GM23338 (cell line): Measurements from ENCODE around the gene CHCHD6. TPM values are rescaled to one million over a fixed set of nuclear protein-coding genes. Genes with fewer than 3 reads are reported as not detected.

ENCODE experiments used
- ATAC-seq: fragments of 200-7000 bp; cut with Tn5 transposase; 3 replicates; pipeline ENCODE4 v1.9.1; 2020
- DNase-seq: peaks from one replicate; pipeline ENCODE4 v3.0.0-alpha.2; 2015; ENCODE audit warnings: low spot score
- H2AFZ ChIP-seq: fragments of 200-600 bp; sonication (generic); 2 replicates; pipeline ENCODE4 v1.8.0; 2016; ENCODE audit warnings: antibody characterized with exemption, mild to moderate bottlenecking, moderate library complexity
- H3F3A ChIP-seq: fragments of 200-600 bp; sonication (generic); replicated peaks from 2 replicates; pipeline ENCODE4 v1.8.0; 2017; ENCODE audit warnings: antibody characterized with exemption, mixed run types, low read depth
- H3K27ac ChIP-seq: fragments of 200-600 bp; sonication (generic); 2 replicates; pipeline ENCODE4 v1.6.1; 2016; ENCODE audit warnings: low read depth
- H3K27me3 ChIP-seq: fragments of 200-600 bp; sonication (generic); 2 replicates; pipeline ENCODE4 v1.8.0; 2016; ENCODE audit warnings: mild to moderate bottlenecking, mixed run types, moderate library complexity; ENCODE audit not compliant: insufficient read depth
- H3K36me3 ChIP-seq: fragments of 200-600 bp; sonication (generic); 2 replicates; pipeline ENCODE4 v1.8.0; 2016; ENCODE audit warnings: mild to moderate bottlenecking; ENCODE audit not compliant: insufficient read depth
- H3K4me1 ChIP-seq: fragments of 200-600 bp; sonication (generic); 2 replicates; pipeline ENCODE4 v1.8.0; 2016; ENCODE audit warnings: mild to moderate bottlenecking, moderate library complexity; ENCODE audit not compliant: insufficient read depth
- H3K4me2 ChIP-seq: fragments of 200-600 bp; sonication (generic); 2 replicates; pipeline ENCODE4 v1.7.1; 2017; ENCODE audit warnings: mixed run types
- H3K4me3 ChIP-seq: fragments of 200-600 bp; sonication (generic); 2 replicates; pipeline ENCODE4 v1.6.1; 2016; ENCODE audit warnings: mixed run types
- H3K79me2 ChIP-seq: fragments of 200-600 bp; sonication (generic); replicated peaks from 2 replicates; pipeline ENCODE4 v1.8.0; 2017; ENCODE audit warnings: mild to moderate bottlenecking; ENCODE audit not compliant: insufficient read depth
- H3K9me2 ChIP-seq: fragments of 200-600 bp; sonication (generic); 2 replicates; pipeline ENCODE4 v1.8.0; 2017; ENCODE audit not compliant: insufficient read depth
- H4K20me1 ChIP-seq: fragments of 200-600 bp; sonication (generic); replicated peaks from 2 replicates; pipeline ENCODE4 v1.8.0; 2017; ENCODE audit warnings: mild to moderate bottlenecking; ENCODE audit not compliant: insufficient read depth
- H3K27ac Mint-ChIP-seq: 2 replicates; pipeline ENCODE4 v1.8.0; 2020; ENCODE audit warnings: inconsistent platforms, mild to moderate bottlenecking, moderate library complexity, mixed read lengths
- H3K27me3 Mint-ChIP-seq: 3 replicates; pipeline ENCODE4 v1.8.0; 2022; ENCODE audit warnings: low read depth, mild to moderate bottlenecking, moderate library complexity, mixed read lengths, inconsistent platforms; ENCODE audit not compliant: insufficient read depth, poor library complexity
- H3K36me3 Mint-ChIP-seq: 3 replicates; pipeline ENCODE4 v1.8.0; 2021; ENCODE audit warnings: low read depth, mild to moderate bottlenecking, inconsistent platforms, moderate library complexity, mixed read lengths
- H3K4me1 Mint-ChIP-seq: 3 replicates; pipeline ENCODE4 v1.8.0; 2020; ENCODE audit warnings: mild to moderate bottlenecking, inconsistent platforms, mixed read lengths
- H3K4me3 Mint-ChIP-seq: 3 replicates; pipeline ENCODE4 v1.8.0; 2021; ENCODE audit warnings: moderate library complexity, mild to moderate bottlenecking, inconsistent platforms, mixed read lengths
- H3K9me3 Mint-ChIP-seq: 3 replicates; pipeline ENCODE4 v1.8.0; 2020; ENCODE audit warnings: moderate library complexity, mild to moderate bottlenecking, inconsistent platforms, mixed read lengths
- CREB1 ChIP-seq: fragments of 250-450 bp; sonication (Bioruptor Pico); IDR thresholded peaks from 2 replicates; pipeline ENCODE4 v1.5.0; 2020; ENCODE audit warnings: low read depth, mild to moderate bottlenecking, moderate library complexity
- ETS1 ChIP-seq: IDR thresholded peaks from 2 replicates; pipeline ENCODE4 v1.6.1; 2016; ENCODE audit warnings: antibody characterized with exemption
- EZH2 ChIP-seq: fragments of 200-600 bp; sonication (generic); IDR thresholded peaks from one replicate; pipeline ENCODE4 v1.8.0; 2017; ENCODE audit warnings: antibody characterized with exemption, mild to moderate bottlenecking, low read depth; ENCODE audit not compliant: unreplicated experiment
- EZH2phosphoT487 ChIP-seq: fragments of 200-600 bp; sonication (generic); IDR thresholded peaks from one replicate; pipeline ENCODE4 v1.8.1; 2018; ENCODE audit warnings: antibody characterized with exemption; ENCODE audit not compliant: unreplicated experiment
- NANOG ChIP-seq: IDR thresholded peaks from 2 replicates; pipeline ENCODE4 v1.6.1; 2016; ENCODE audit warnings: antibody characterized with exemption, borderline replicate concordance
- POLR2AphosphoS5 ChIP-seq: IDR thresholded peaks from 2 replicates; pipeline ENCODE4 v1.6.1; 2016; ENCODE audit warnings: antibody characterized with exemption, low read depth
- STAT1 ChIP-seq: IDR thresholded peaks from one replicate; pipeline ENCODE4 v1.6.1; 2016; ENCODE audit warnings: antibody characterized with exemption; ENCODE audit not compliant: unreplicated experiment
- ZNF114 ChIP-seq: fragments of 250-450 bp; sonication (Bioruptor Pico); IDR thresholded peaks from 2 replicates; pipeline ENCODE4 v1.5.0; 2020; ENCODE audit warnings: mild to moderate bottlenecking, moderate library complexity
- ZNF462 ChIP-seq: fragments of 250-450 bp; sonication (Bioruptor Pico); IDR thresholded peaks from 2 replicates; pipeline ENCODE4 v1.5.0; 2020; ENCODE audit warnings: mild to moderate bottlenecking, moderate library complexity
- polyA plus RNA-seq: library from polyadenylated mRNA; unstranded; fragments of >200 nt; fragmentation: Nextera tagmentation; extraction: Ambion mirVana; gene quantifications from 2 replicates; pipeline ENCODE4 v1.2.1, GENCODE V29; 2016
- total RNA-seq: library from RNA; depleted of rRNA; stranded (reverse); fragments of >200 nt; shearing (Covaris generic); gene quantifications from 2 replicates; pipeline ENCODE4 v1.2.3, GENCODE V29; 2014
- TF ChIP-seq, protein P1 (sequence below): IDR thresholded peaks from one replicate; pipeline ENCODE4 v1.6.1; 2018; ENCODE audit warnings: antibody characterized with exemption; ENCODE audit not compliant: unreplicated experiment

Gene CHCHD6
- total and polyA plus RNA-seq, 2 experiments from 2014 or later = 28.8 to 43.0 TPM

DNA sequence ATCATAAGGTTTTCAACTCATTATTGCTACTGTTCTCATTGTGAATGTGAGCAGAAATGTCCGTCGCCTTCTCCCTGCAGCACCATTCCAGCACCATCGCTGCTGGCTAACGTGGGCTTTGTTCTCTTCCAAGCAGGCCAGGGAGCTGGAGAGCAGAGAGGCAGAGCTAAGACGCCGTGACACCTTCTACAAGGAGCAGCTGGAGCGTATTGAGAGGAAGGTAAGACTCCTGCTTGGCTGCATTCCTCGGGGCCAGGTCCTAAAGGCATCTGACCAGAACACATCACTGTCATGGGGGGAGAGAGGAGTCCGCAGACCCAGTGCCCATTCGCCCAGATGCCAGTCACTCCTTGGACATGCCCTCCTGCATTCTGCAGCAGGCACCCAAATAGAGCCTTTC lies 148.5 kb downstream of the CHCHD6 start (continued):
- TF ChIP-seq, protein P1, sequence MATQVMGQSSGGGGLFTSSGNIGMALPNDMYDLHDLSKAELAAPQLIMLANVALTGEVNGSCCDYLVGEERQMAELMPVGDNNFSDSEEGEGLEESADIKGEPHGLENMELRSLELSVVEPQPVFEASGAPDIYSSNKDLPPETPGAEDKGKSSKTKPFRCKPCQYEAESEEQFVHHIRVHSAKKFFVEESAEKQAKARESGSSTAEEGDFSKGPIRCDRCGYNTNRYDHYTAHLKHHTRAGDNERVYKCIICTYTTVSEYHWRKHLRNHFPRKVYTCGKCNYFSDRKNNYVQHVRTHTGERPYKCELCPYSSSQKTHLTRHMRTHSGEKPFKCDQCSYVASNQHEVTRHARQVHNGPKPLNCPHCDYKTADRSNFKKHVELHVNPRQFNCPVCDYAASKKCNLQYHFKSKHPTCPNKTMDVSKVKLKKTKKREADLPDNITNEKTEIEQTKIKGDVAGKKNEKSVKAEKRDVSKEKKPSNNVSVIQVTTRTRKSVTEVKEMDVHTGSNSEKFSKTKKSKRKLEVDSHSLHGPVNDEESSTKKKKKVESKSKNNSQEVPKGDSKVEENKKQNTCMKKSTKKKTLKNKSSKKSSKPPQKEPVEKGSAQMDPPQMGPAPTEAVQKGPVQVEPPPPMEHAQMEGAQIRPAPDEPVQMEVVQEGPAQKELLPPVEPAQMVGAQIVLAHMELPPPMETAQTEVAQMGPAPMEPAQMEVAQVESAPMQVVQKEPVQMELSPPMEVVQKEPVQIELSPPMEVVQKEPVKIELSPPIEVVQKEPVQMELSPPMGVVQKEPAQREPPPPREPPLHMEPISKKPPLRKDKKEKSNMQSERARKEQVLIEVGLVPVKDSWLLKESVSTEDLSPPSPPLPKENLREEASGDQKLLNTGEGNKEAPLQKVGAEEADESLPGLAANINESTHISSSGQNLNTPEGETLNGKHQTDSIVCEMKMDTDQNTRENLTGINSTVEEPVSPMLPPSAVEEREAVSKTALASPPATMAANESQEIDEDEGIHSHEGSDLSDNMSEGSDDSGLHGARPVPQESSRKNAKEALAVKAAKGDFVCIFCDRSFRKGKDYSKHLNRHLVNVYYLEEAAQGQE = no peak
- no peak for TF ChIP-seq POLR2AphosphoS5
- TF ChIP-seq NANOG = no peak
- no peak for TF ChIP-seq EZH2
- no peak for TF ChIP-seq ETS1
- no peak for TF ChIP-seq ZNF114 (CRISPR knock-in tag)
- no peak for TF ChIP-seq CREB1 (CRISPR knock-in tag)

DNA sequence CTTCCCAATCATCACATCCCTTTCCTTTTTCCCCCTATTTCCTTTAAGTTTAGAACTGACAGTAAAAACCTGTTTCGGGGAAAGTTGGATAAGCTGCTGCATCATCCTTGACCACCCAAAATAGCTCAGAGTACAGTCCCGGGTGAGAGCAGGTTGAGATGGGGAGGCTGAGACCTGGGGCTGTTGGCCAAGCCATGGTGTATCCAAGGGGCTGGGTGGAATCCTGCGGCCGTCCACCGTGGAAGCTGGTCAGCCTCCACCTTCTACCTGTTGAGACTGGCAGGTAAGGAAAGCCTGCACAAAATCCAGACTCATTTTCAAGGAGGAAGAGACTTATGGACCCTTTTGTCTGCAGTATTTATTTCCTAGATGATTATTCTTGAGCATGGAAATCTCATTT lies 150.6 kb downstream of the CHCHD6 start:
- Histone ChIP-seq H3K9me2 (peaks cover 3% of the 10 kb centered on the region), H4K20me1 (no peaks in the 10 kb centered on the region), H3K27ac (no peak overlapping the region), H3K36me3 (no peaks in the 10 kb centered on the region), H3K79me2 (no peaks in the 10 kb centered on the region; the same call in 1 of the 2 replicates), H3K27me3 (no peaks in the 10 kb centered on the region), H3K4me2 (no peak overlapping the region), H3K4me1 (peaks cover 34% of the 10 kb centered on the region), H3K4me3 (no peak overlapping the region), H2AFZ (no peak overlapping the region), H3F3A (peaks cover 9% of the 10 kb centered on the region; the same call in 1 of the 2 replicates)
- DNase-seq = no peak
- 0 out of 2 replicates have a peak overlapping the region, but pooled peaks have one; percentile 59 for H3K27ac Mint-ChIP-seq
- TF ChIP-seq CREB1 (CRISPR knock-in tag) (no peak), EZH2phosphoT487 (no peak), STAT1 (no peak), NANOG (no peak), POLR2AphosphoS5 (no peak), ZNF462 (no peak)
- TF ChIP-seq, protein P1 = no peak
- no peak overlapping the region for H3K4me3 Mint-ChIP-seq
- H3K9me3 Mint-ChIP-seq = no peaks in the 10 kb centered on the region
- H3K36me3 Mint-ChIP-seq = peaks cover 5% of the 10 kb centered on the region; the same call in 2 of the 3 replicates
- H3K27me3 Mint-ChIP-seq = peaks cover 4% of the 10 kb centered on the region
- peaks cover 66% of the 10 kb centered on the region for H3K4me1 Mint-ChIP-seq
- ATAC-seq = no peak
